HG02623 (cell line): ENCODE results near the gene MRTFA.
A peak's percentile ranks its signal among the peaks of the same experiment; 100 is the strongest.
"Not testable (repeated sequence)": the region's sequence is repeated elsewhere in the genome, so short reads cannot be mapped to it uniquely, and the experiment has no call there.

Source experiments
- ATAC-seq: cut with Tn5 transposase; IDR thresholded peaks from one replicate; pipeline ENCODE4 v1.9.1; 2021; ENCODE audit warnings: moderate library complexity; ENCODE audit not compliant: unreplicated experiment

MRTFA gene

GRCh38 chr22:40660730-40661129, 24.2 kb upstream of the MRTFA start:
- ATAC-seq = no peak

GRCh38 chr22:40659166-40659565, 22.6 kb upstream of the MRTFA start:
- ATAC-seq = no peak

GRCh38 chr22:40656651-40657050, 20.1 kb upstream of the MRTFA start:
- not testable (repeated sequence) for ATAC-seq

GRCh38 chr22:40655941-40656340, 19.4 kb upstream of the MRTFA start:
- not testable (repeated sequence) for ATAC-seq

- ATAC-seq = no peak
Measured at GRCh38 chr22:40654522-40655167, 18.1 kb upstream of the MRTFA start.

- ATAC-seq = no peak
Measured at GRCh38 chr22:40653361-40653760, 16.8 kb upstream of the MRTFA start.

GRCh38 chr22:40651563-40652501, 15.3 kb upstream of the MRTFA start:
- no peak for ATAC-seq

- ATAC-seq = no peak
Measured at GRCh38 chr22:40651057-40651456, 14.5 kb upstream of the MRTFA start.

GRCh38 chr22:40648386-40648785, 11.9 kb upstream of the MRTFA start:
- ATAC-seq = no peak

GRCh38 chr22:40645579-40646197, 9.2 kb upstream of the MRTFA start:
- ATAC-seq = no peak

GRCh38 chr22:40642316-40642715, 5.8 kb upstream of the MRTFA start:
- no peak for ATAC-seq

- ATAC-seq = no peak
Measured at GRCh38 chr22:40641269-40641668, 4.8 kb upstream of the MRTFA start.

- no peak for ATAC-seq
Measured at GRCh38 chr22:40638261-40638660, 1.7 kb upstream of the MRTFA start.

GRCh38 chr22:40637183-40638150, 948 bp upstream of the MRTFA start:
- peak; percentile 8 for ATAC-seq

GRCh38 chr22:40635940-40636379, 559 bp downstream of the MRTFA start:
- peak; percentile 5 for ATAC-seq

GRCh38 chr22:40635043-40635939, 1.2 kb downstream of the MRTFA start:
- no peak for ATAC-seq

- ATAC-seq = no peak
Measured at GRCh38 chr22:40634119-40634903, 2.2 kb downstream of the MRTFA start.

- ATAC-seq = no peak
Measured at GRCh38 chr22:40633036-40633435, 3.5 kb downstream of the MRTFA start.

- no peak for ATAC-seq
Measured at GRCh38 chr22:40631925-40632324, 4.6 kb downstream of the MRTFA start.
